Body of pancreas (tissue), 4 donors: ENCODE measurements around the gene CERK. TPM values are rescaled to one million over a fixed set of nuclear protein-coding genes. Genes with fewer than 3 reads are reported as not detected.

Source experiments
- ATAC-seq: fragments of 150-250 bp; one replicate; pipeline ENCODE4 v1.9.1; 2016
- DNase-seq, 4 donors: peaks; one replicate each; pipeline ENCODE4 v3.0.0-alpha.2; 2019
- H3K27ac ChIP-seq, 4 donors: fragments of 200-600 bp; sonication (generic); 1 replicate in 3 of 4; 2 replicates in 1 of 4; pipeline versions ENCODE4 v1.5.1 to v1.6.1; 2016 to 2019; ENCODE audit warnings: mild to moderate bottlenecking in 1 of 4, mixed read lengths in 1 of 4, moderate library complexity in 1 of 4
- H3K27me3 ChIP-seq, 2 donors: fragments of 200-600 bp; sonication (generic); one replicate each; pipeline ENCODE4 v1.6.0; 2016; ENCODE audit warnings: mild to moderate bottlenecking in 1 of 2
- H3K36me3 ChIP-seq, 2 donors: fragments of 200-600 bp; sonication (generic); replicated peaks in 1 of 2; 2 replicates each; pipeline ENCODE4 v1.5.1; 2016; ENCODE audit warnings: low read depth in 2 of 2; ENCODE audit not compliant: insufficient read depth in 1 of 2
- H3K4me1 ChIP-seq: fragments of 200-600 bp; sonication (generic); one replicate; pipeline ENCODE4 v1.6.0; 2016
- H3K4me3 ChIP-seq, 2 donors: fragments of 200-600 bp; sonication (generic); 1 replicate in 1 of 2; 2 replicates in 1 of 2; pipeline ENCODE4 v1.5.1; 2016 to 2019
- H3K9me3 ChIP-seq, 3 donors: fragments of 200-600 bp; sonication (generic); 1 replicate in 2 of 3; 2 replicates in 1 of 3; pipeline ENCODE4 v1.5.1; 2016
- CTCF ChIP-seq, 7 experiments: fragments of 450-650 bp in 4 of 7; fragments of 200-600 bp in 3 of 7; sonication (generic) in 3 of 7; IDR thresholded peaks; one replicate each; pipeline ENCODE4 v1.5.1; 2016 to 2019; ENCODE audit warnings: antibody characterized with exemption in 7 of 7
- POLR2A ChIP-seq, 3 donors: fragments of 450-650 bp; IDR thresholded peaks; one replicate each; pipeline ENCODE4 v1.6.1; 2016; ENCODE audit warnings: antibody characterized with exemption in 3 of 3, mild to moderate bottlenecking in 2 of 3
- WGBS, 2 donors: methylation state at CpG; one replicate each; pipeline ENCODE4 v1.1.5; 2017; 5-methylcytosine and 5-hydroxymethylcytosine counted together
- intact Hi-C: fragments of 100-400 bp; cut with DNase I; formaldehyde crosslinking; loops from one replicate; pipeline ENCODE4 v1.15.1; 2023
- total RNA-seq, 2 donors: library from RNA; depleted of rRNA; stranded (reverse); fragments of >200 nt; gene quantifications; one replicate each; pipeline ENCODE4 v1.1.0, GENCODE V29; 2016

CERK gene
- total RNA-seq, 2 donors from 2014 or later, result 33.6 to 46.4 TPM

GRCh38 chr22:46688949-46689348 is 49.1 kb downstream of the CERK start:
- TF ChIP-seq POLR2A (IDR thresholded peaks at IDR 0.05), result no peak
- TF ChIP-seq CTCF (IDR thresholded peaks at IDR 0.05), result no peak
- H3K27ac ChIP-seq, result no peak overlapping the region
- DNase-seq (no peak), ATAC-seq (no peak)
- no peaks in the 10 kb centered on the region for H3K9me3 ChIP-seq
- peaks cover 23% of the 10 kb centered on the region for H3K4me1 ChIP-seq
- H3K27me3 ChIP-seq, result no peaks in the 10 kb centered on the region
- WGBS, 2 donors, result 79 to 100% methylated on average over 1 to 11 of the region's 11 CpGs
- intact Hi-C loops, result no loop called here
- H3K36me3 ChIP-seq, result peaks cover 4 to 17% of the 10 kb centered on the region in 2 donors
- H3K4me3 ChIP-seq, result no peak overlapping the region

- intact Hi-C loops, result no loop called here
- no peak for ATAC-seq
- TF ChIP-seq POLR2A (IDR thresholded peaks at IDR 0.05) (no peak), CTCF (IDR thresholded peaks at IDR 0.05) (no peak)
- H3K4me3 ChIP-seq, result no peak overlapping the region
- H3K36me3 ChIP-seq, result peaks cover 0 to 15% of the 10 kb centered on the region in 2 donors
- no peak overlapping the region for H3K27ac ChIP-seq
- DNase-seq, result no peak
- peaks cover 23% of the 10 kb centered on the region for H3K4me1 ChIP-seq
- H3K9me3 ChIP-seq, result no peaks in the 10 kb centered on the region
- 87 to 99% methylated on average over 15 of the region's 15 CpGs for WGBS, 2 donors
- H3K27me3 ChIP-seq, result no peaks in the 10 kb centered on the region
Observed at GRCh38 chr22:46687460-46687859, 50.6 kb downstream of the CERK start.

GRCh38 chr22:46687048-46687444 is 51.0 kb downstream of the CERK start:
- Histone ChIP-seq H3K27me3 (no peaks in the 10 kb centered on the region), H3K36me3 (peaks cover 0 to 15% of the 10 kb centered on the region in 2 donors), H3K27ac (no peak overlapping the region), H3K4me1 (peaks cover 23% of the 10 kb centered on the region), H3K4me3 (no peak overlapping the region), H3K9me3 (no peaks in the 10 kb centered on the region)
- DNase-seq (no peak), ATAC-seq (no peak)
- intact Hi-C loops, result no loop called here
- 90 to 95% methylated on average over 10 to 15 of the region's 15 CpGs for WGBS, 2 donors
- no peak for TF ChIP-seq POLR2A (IDR thresholded peaks at IDR 0.05)
- no peak for TF ChIP-seq CTCF (IDR thresholded peaks at IDR 0.05)

- DNase-seq (peak; percentile 60 to 75 (median 68)), ATAC-seq (peak; percentile 54)
- 37 to 49% methylated on average over 23 to 33 of the region's 33 CpGs for WGBS, 2 donors
- Histone ChIP-seq H3K27ac (peak overlapping the region; percentile 34 to 56 (median 49)), H3K27me3 (no peaks in the 10 kb centered on the region), H3K36me3 (peaks cover 0 to 13% of the 10 kb centered on the region in 2 donors), H3K9me3 (no peaks in the 10 kb centered on the region), H3K4me1 (peaks cover 23% of the 10 kb centered on the region), H3K4me3 (no peak overlapping the region)
- intact Hi-C loops, result no loop called here
- TF ChIP-seq CTCF (IDR thresholded peaks at IDR 0.05) (no peak), POLR2A (IDR thresholded peaks at IDR 0.05) (no peak)
Observed at GRCh38 chr22:46686221-46687047, 51.6 kb downstream of the CERK start.
